Ishikawa (cell line): ENCODE data around the gene ADAMTS18.

Experiments
- EGR1 ChIP-seq: IDR thresholded peaks from 2 replicates; pipeline ENCODE4 v1.6.1; 2012
- MAX ChIP-seq: IDR thresholded peaks from 2 replicates; pipeline ENCODE4 v1.6.1; 2012

- TF ChIP-seq EGR1: no peak
- no peak for TF ChIP-seq MAX
Measured at GRCh38 chr16:77297996-77298395, 136.8 kb downstream of the ADAMTS18 start.
